HG03064 (cell line): Measurements from ENCODE around the gene ANXA5.

Experiments
- ATAC-seq: cut with Tn5 transposase; IDR thresholded peaks from one replicate; pipeline ENCODE4 v1.9.1; 2021; ENCODE audit warnings: low read depth; ENCODE audit not compliant: unreplicated experiment

Gene ANXA5

DNA sequence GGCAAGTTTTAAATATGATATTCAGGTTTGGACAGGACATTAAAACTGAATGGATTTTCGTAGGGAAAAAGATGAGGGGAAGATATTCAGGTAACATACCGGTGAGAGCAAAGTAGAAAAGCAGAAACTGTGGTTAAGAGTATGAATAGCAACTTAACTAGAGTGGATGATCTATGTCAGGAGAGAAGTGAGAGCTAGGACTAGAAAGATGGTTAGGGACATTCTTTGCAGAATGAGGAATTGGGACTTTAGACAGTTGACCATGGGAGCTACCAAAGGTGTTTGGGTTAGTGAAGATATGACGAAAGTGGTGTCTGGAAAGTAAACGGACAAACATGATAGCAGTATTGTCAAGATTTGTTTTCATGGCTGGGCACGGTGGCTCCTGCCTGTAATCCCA, 45.2 kb downstream of the ANXA5 start:
- no peak for ATAC-seq

- ATAC-seq, result no peak
These were observed 46.0 kb downstream of the ANXA5 start for GRCh38 chr4:121650741-121651140.

DNA sequence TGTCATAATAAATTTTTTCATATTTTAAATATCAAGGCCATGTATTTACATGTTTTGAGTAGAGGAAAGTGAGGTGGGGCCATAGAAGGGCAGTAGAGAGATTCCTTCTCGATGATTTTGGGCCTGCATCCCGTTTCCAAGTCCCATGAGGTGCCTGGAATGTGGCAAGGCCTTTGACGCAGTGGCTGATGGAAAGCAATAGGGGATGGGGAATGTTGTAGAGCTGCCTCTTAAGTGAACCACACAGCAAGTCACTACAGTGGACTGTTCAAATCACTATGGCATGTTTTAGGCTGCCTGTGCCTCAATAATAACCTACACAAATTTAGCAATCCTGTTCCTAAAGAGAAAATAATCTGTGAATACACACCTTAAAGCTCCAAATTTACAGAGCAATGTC, 48.3 kb downstream of the ANXA5 start:
- no peak for ATAC-seq

GRCh38 chr4:121642876-121643585, 53.7 kb downstream of the ANXA5 start:
- no peak for ATAC-seq

GRCh38 chr4:121642292-121642691, 54.5 kb downstream of the ANXA5 start:
- ATAC-seq, result no peak

DNA sequence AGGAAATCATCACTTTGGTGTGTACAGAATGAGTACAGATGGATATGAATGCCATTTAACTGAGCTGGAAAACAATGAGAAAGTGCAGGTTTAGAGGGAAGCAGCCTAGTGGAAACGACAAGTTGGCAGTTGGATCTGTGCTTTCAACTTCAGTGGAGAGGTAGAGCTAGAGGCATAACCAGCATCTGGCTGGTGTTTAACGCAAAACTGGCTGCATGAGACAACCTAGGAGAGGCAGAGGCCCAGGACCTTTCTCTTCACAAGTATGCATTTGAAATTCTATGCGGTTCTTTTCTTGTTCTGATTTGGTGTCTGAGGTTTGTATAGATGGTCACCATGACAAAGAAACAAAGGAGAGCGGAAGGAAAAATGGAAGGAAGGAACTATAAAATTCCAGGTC, 63.1 kb downstream of the ANXA5 start:
- ATAC-seq, result no peak

DNA sequence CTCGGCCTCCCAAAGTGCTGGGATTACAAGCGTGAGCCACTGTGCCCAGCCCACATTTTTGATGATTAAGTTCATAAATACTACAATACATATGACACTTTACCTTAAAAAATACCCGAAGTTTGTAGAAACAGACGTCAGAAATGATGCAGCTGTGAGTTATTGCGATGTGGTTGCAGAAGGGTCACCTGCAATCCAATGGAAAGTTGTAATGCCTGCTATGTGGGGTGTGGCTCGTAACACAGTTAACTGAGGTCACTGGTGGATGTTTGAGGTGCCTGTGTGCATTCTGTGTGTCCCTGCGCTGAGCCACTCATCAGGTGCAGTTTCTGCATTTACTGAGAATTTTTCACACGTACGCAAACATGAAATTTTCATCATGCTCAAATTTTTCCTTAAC, 64.1 kb downstream of the ANXA5 start:
- ATAC-seq, result no peak
